Liver (tissue), 9 donors: ENCODE measurements around the gene PIEZO2. TPM values are rescaled to one million over a fixed set of nuclear protein-coding genes. Genes with fewer than 3 reads are reported as not detected.

Experiments
- DNase-seq: peaks from one replicate; pipeline ENCODE4 v3.0.0-alpha.2; 2017; ENCODE audit warnings: low spot score
- H3K27ac ChIP-seq, 2 donors: one replicate each; pipeline ENCODE4 v1.7.0; 2013; ENCODE audit warnings: inconsistent platforms in 2 of 2, low read length in 2 of 2, control low read depth in 1 of 2, low read depth in 1 of 2, mild to moderate bottlenecking in 1 of 2
- H3K27me3 ChIP-seq, 4 donors: one replicate each; pipeline versions ENCODE4 v1.6.1 to v1.7.0; 2013; ENCODE audit warnings: low read length in 3 of 4, inconsistent platforms in 1 of 4, mild to moderate bottlenecking in 1 of 4, moderate library complexity in 1 of 4; ENCODE audit not compliant: control insufficient read depth in 4 of 4, insufficient read depth in 4 of 4
- H3K36me3 ChIP-seq, 4 donors: one replicate each; pipeline versions ENCODE4 v1.6.1 to v1.7.0; 2013; ENCODE audit warnings: low read length in 3 of 4, mild to moderate bottlenecking in 3 of 4, low read depth in 1 of 4, moderate library complexity in 1 of 4; ENCODE audit not compliant: control insufficient read depth in 4 of 4, insufficient read depth in 3 of 4
- H3K4me1 ChIP-seq, 4 donors: one replicate each; pipeline versions ENCODE4 v1.6.1 to v1.7.0; 2013; ENCODE audit warnings: low read length in 3 of 4, mild to moderate bottlenecking in 3 of 4, moderate library complexity in 1 of 4; ENCODE audit not compliant: control insufficient read depth in 4 of 4, insufficient read depth in 4 of 4
- H3K4me3 ChIP-seq, 3 donors: one replicate each; pipeline versions ENCODE4 v1.6.1 to v1.7.0; 2013; ENCODE audit warnings: low read length in 3 of 3, control low read depth in 1 of 3, low read depth in 1 of 3, mild to moderate bottlenecking in 1 of 3
- H3K9ac ChIP-seq, 2 donors: one replicate each; pipeline ENCODE4 v1.7.0; 2013; ENCODE audit warnings: low read length in 2 of 2, mild to moderate bottlenecking in 2 of 2, moderate library complexity in 2 of 2, control low read depth in 1 of 2, low read depth in 1 of 2
- H3K9me3 ChIP-seq, 4 donors: one replicate each; pipeline versions ENCODE4 v1.6.1 to v1.7.0; 2013; ENCODE audit warnings: low read length in 3 of 4; ENCODE audit not compliant: control insufficient read depth in 4 of 4
- FOXA1 ChIP-seq: IDR thresholded peaks from 2 replicates; pipeline ENCODE4 v1.6.1; 2016; ENCODE audit warnings: antibody characterized with exemption
- FOXA2 ChIP-seq: IDR thresholded peaks from 2 replicates; pipeline ENCODE4 v1.6.1; 2016; ENCODE audit warnings: antibody characterized with exemption
- GABPA ChIP-seq, 2 donors: IDR thresholded peaks in 1 of 2; conservative IDR thresholded peaks in 1 of 2; 2 replicates each; pipeline ENCODE4 v1.6.1; 2016; ENCODE audit warnings: antibody characterized with exemption in 2 of 2, mild to moderate bottlenecking in 1 of 2, moderate library complexity in 1 of 2
- HNF4G ChIP-seq: IDR thresholded peaks from 2 replicates; pipeline ENCODE4 v1.6.1; 2016; ENCODE audit warnings: antibody characterized with exemption
- JUND ChIP-seq, 2 donors: IDR thresholded peaks; 2 replicates each; pipeline ENCODE4 v1.6.1; 2016; ENCODE audit warnings: antibody characterized with exemption in 2 of 2
- NR2F2 ChIP-seq: IDR thresholded peaks from 2 replicates; pipeline ENCODE4 v1.6.1; 2016; ENCODE audit warnings: antibody characterized with exemption
- RAD21 ChIP-seq, 2 donors: IDR thresholded peaks; 2 replicates each; pipeline ENCODE4 v1.6.1; 2016; ENCODE audit warnings: antibody characterized with exemption in 2 of 2, mild to moderate bottlenecking in 2 of 2
- REST ChIP-seq: IDR thresholded peaks from 2 replicates; pipeline ENCODE4 v1.6.1; 2016; ENCODE audit warnings: antibody characterized with exemption, mild to moderate bottlenecking
- RXRA ChIP-seq, 2 donors: IDR thresholded peaks; 2 replicates each; pipeline ENCODE4 v1.6.1; 2017 to 2018; ENCODE audit warnings: antibody characterized with exemption in 2 of 2, mild to moderate bottlenecking in 1 of 2
- SP1 ChIP-seq: IDR thresholded peaks from 2 replicates; pipeline ENCODE4 v1.6.1; 2018; ENCODE audit warnings: antibody characterized with exemption, mild to moderate bottlenecking
- TAF1 ChIP-seq: conservative IDR thresholded peaks from 2 replicates; pipeline ENCODE4 v1.6.1; 2016; ENCODE audit warnings: antibody characterized with exemption, mild to moderate bottlenecking
- YY1 ChIP-seq: IDR thresholded peaks from 2 replicates; pipeline ENCODE4 v1.6.1; 2016; ENCODE audit warnings: antibody characterized with exemption, mild to moderate bottlenecking
- ZBTB33 ChIP-seq: IDR thresholded peaks from 2 replicates; pipeline ENCODE4 v1.6.1; 2016; ENCODE audit warnings: antibody characterized with exemption
- WGBS: extraction: QIAGEN DNeasy Blood & Tissue Kit; methylation state at CpG from one replicate; pipeline ENCODE4 v1.1.7; 2013; 5-methylcytosine and 5-hydroxymethylcytosine counted together
- polyA plus RNA-seq, 2 donors: library from polyadenylated mRNA; stranded (reverse) in 1 of 2; unstranded in 1 of 2; fragments of 200-250 nt in 1 of 2; fragments of >200 nt in 1 of 2; fragmentation: Nextera tagmentation in 1 of 2; extraction: Ambion mirVana in 1 of 2; gene quantifications; one replicate each; pipeline versions ENCODE4 v1.2.1 to v1.2.3, GENCODE V29; 2013 to 2015
- total RNA-seq, 2 donors: library from RNA; depleted of rRNA; stranded (reverse); fragments of >200 nt; gene quantifications; one replicate each; pipeline ENCODE4 v1.2.3, GENCODE V29; 2014
- TF ChIP-seq, protein P1 (sequence below): IDR thresholded peaks from 2 replicates; pipeline ENCODE4 v1.6.1; 2016; ENCODE audit warnings: antibody characterized with exemption
- TF ChIP-seq, protein P2 (sequence below): fragments of 150-350 bp; IDR thresholded peaks from 2 replicates; pipeline ENCODE4 v1.5.1; 2017; ENCODE audit warnings: improper control_type of control experiment, low read depth, low read length; ENCODE audit not compliant: missing input control
- donor health status: healthy.
- donor health status: healthy.
- donor health status: healthy.
- donor health status: healthy.
- donor health status: healthy.

The PIEZO2 gene
- total and polyA plus RNA-seq, 4 donors, result 1.1 to 12.3 (median 4.8) TPM

DNA sequence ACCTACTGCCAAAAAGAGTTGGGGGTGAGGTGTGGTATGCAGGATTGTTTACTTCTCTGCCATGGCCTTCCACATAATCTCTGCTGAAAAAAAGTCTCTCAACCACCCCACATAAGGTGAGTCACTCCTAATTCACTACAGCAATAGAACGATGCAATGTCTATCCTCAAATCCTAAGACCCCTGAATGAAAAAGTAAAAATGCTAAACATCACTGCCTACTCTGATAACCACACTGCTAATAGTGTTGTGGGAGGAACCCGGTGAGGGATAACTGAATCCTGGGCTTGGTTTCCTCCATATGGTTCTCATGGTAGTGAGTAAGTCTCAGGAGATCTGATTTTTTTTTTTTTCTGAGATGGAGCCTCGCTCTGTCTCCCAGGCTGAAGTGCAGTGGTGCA, 252.5 kb downstream of the PIEZO2 start:
- no peak for TF ChIP-seq NR2F2
- no peak for TF ChIP-seq RAD21 (IDR thresholded peaks at IDR 0.05)
- H3K36me3 ChIP-seq, result no peaks in the 10 kb centered on the region
- H3K9me3 ChIP-seq, result no peaks in the 10 kb centered on the region
- no peaks in the 10 kb centered on the region for H3K27me3 ChIP-seq
- peaks cover 4 to 23% (median 12%) of the 10 kb centered on the region in 4 donors for H3K4me1 ChIP-seq
- no peak overlapping the region for H3K27ac ChIP-seq
- no peak overlapping the region for H3K9ac ChIP-seq
- no peak overlapping the region for H3K4me3 ChIP-seq
- no peak for DNase-seq
- WGBS, result 89% methylated on average over 3 of the region's 3 CpGs

- H3K36me3 ChIP-seq, result no peaks in the 10 kb centered on the region
- no peak for DNase-seq
- peaks cover under 1 to 14% (median 7%) of the 10 kb centered on the region in 4 donors for H3K4me1 ChIP-seq
- no peak for TF ChIP-seq HNF4G
- no peak for TF ChIP-seq SP1
- TF ChIP-seq FOXA2, result no peak
- no peak for TF ChIP-seq RAD21 (IDR thresholded peaks at IDR 0.05)
- no peak for TF ChIP-seq YY1
- no peak for TF ChIP-seq JUND (IDR thresholded peaks at IDR 0.05)
- TF ChIP-seq REST, result no peak
- no peak for TF ChIP-seq FOXA1
- TF ChIP-seq RXRA (IDR thresholded peaks at IDR 0.05), result no peak
- TF ChIP-seq, protein P1, sequence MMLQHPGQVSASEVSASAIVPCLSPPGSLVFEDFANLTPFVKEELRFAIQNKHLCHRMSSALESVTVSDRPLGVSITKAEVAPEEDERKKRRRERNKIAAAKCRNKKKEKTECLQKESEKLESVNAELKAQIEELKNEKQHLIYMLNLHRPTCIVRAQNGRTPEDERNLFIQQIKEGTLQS, result no peak
- TF ChIP-seq TAF1, result no peak
- TF ChIP-seq NR2F2, result no peak
- no peak for TF ChIP-seq GABPA (IDR thresholded peaks at IDR 0.05 in 1 of 2, conservative IDR thresholded peaks at IDR 0.05 in 1 of 2)
- TF ChIP-seq ZBTB33, result no peak
- TF ChIP-seq, protein P2, sequence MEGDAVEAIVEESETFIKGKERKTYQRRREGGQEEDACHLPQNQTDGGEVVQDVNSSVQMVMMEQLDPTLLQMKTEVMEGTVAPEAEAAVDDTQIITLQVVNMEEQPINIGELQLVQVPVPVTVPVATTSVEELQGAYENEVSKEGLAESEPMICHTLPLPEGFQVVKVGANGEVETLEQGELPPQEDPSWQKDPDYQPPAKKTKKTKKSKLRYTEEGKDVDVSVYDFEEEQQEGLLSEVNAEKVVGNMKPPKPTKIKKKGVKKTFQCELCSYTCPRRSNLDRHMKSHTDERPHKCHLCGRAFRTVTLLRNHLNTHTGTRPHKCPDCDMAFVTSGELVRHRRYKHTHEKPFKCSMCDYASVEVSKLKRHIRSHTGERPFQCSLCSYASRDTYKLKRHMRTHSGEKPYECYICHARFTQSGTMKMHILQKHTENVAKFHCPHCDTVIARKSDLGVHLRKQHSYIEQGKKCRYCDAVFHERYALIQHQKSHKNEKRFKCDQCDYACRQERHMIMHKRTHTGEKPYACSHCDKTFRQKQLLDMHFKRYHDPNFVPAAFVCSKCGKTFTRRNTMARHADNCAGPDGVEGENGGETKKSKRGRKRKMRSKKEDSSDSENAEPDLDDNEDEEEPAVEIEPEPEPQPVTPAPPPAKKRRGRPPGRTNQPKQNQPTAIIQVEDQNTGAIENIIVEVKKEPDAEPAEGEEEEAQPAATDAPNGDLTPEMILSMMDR, result no peak
- H3K27me3 ChIP-seq, result no peaks in the 10 kb centered on the region
- WGBS, result 76% methylated on average over 4 of the region's 4 CpGs
- H3K4me3 ChIP-seq, result no peak overlapping the region
- H3K9ac ChIP-seq, result no peak overlapping the region
- H3K9me3 ChIP-seq, result no peaks in the 10 kb centered on the region
- no peak overlapping the region for H3K27ac ChIP-seq
These were observed 253.4 kb downstream of the PIEZO2 start for GRCh38 chr18:10895976-10896375.
